ENCODE data around the gene GADD45A.

GADD45A gene

GRCh38 chr1:67685067-67685557 is at the start of gene GADD45A:
Gene GADD45A (plus strand): TSS chr1:67685201. CDS start chr1:67685495, 294 bp downstream.
- TF ChIP-seq NFIC (IDR thresholded peaks at IDR 0.05) (no peak), MAX (IDR thresholded peaks at IDR 0.05) (peak; percentile 56), ZBTB7A (IDR thresholded peaks at IDR 0.05; ENCODE audit: low read depth) (no peak), CREB1 (IDR thresholded peaks at IDR 0.05; ENCODE audit: low read depth) (no peak), TCF12 (IDR thresholded peaks at IDR 0.05; ENCODE audit: low read depth) (peak; percentile 50; the same call in 1 of the 2 replicates), TAF1 (IDR thresholded peaks at IDR 0.05; ENCODE audit: low read depth) (peak; percentile 96), RAD21 (IDR thresholded peaks at IDR 0.05; ENCODE audit: low read depth) (peak; percentile 8; the same call in 1 of the 2 replicates), YY1 (IDR thresholded peaks at IDR 0.05; ENCODE audit: low read depth) (no peak), FOXM1 (IDR thresholded peaks at IDR 0.05; ENCODE audit: borderline replicate concordance, low read depth) (no peak), TEAD4 (IDR thresholded peaks at IDR 0.05) (0 out of 2 replicates have a peak, but pooled peaks have one; percentile 5), REST (IDR thresholded peaks at IDR 0.05; ENCODE audit: low read depth) (no peak), CEBPB (IDR thresholded peaks at IDR 0.05) (no peak), EP300 (IDR thresholded peaks at IDR 0.05; ENCODE audit: borderline replicate concordance) (no peak; the same call in 1 of the 2 replicates), EGR1 (IDR thresholded peaks at IDR 0.05) (0 out of 2 replicates have a peak, but pooled peaks have one; percentile 15), USF1 (IDR thresholded peaks at IDR 0.05) (peak; percentile 4; the same call in 1 of the 2 replicates)

- no peak for TF ChIP-seq FOXM1 (IDR thresholded peaks at IDR 0.05; ENCODE audit: borderline replicate concordance, low read depth)
- no peak for TF ChIP-seq RAD21 (IDR thresholded peaks at IDR 0.05; ENCODE audit: low read depth)
- TF ChIP-seq CREB1 (IDR thresholded peaks at IDR 0.05; ENCODE audit: low read depth), result no peak
- no peak for TF ChIP-seq CEBPB (IDR thresholded peaks at IDR 0.05)
- no peak for TF ChIP-seq EGR1 (IDR thresholded peaks at IDR 0.05)
- no peak for TF ChIP-seq REST (IDR thresholded peaks at IDR 0.05; ENCODE audit: low read depth)
Observed at GRCh38 chr1:67636146-67636545, 48.9 kb upstream of the GADD45A start.

- no peak for TF ChIP-seq EP300 (IDR thresholded peaks at IDR 0.05; ENCODE audit: borderline replicate concordance)
- no peak for TF ChIP-seq NFIC (IDR thresholded peaks at IDR 0.05)
- TF ChIP-seq EGR1 (IDR thresholded peaks at IDR 0.05), result no peak
Observed at GRCh38 chr1:67639361-67639760, 45.6 kb upstream of the GADD45A start.

GRCh38 chr1:67642629-67643028 is 42.4 kb upstream of the GADD45A start:
- TF ChIP-seq RAD21 (IDR thresholded peaks at IDR 0.05; ENCODE audit: low read depth) (no peak), NFIC (IDR thresholded peaks at IDR 0.05) (no peak), EP300 (IDR thresholded peaks at IDR 0.05; ENCODE audit: borderline replicate concordance) (no peak), USF1 (IDR thresholded peaks at IDR 0.05) (no peak), TEAD4 (IDR thresholded peaks at IDR 0.05) (no peak), MAX (IDR thresholded peaks at IDR 0.05) (no peak), REST (IDR thresholded peaks at IDR 0.05; ENCODE audit: low read depth) (no peak), CEBPB (IDR thresholded peaks at IDR 0.05) (no peak), ZBTB7A (IDR thresholded peaks at IDR 0.05; ENCODE audit: low read depth) (no peak), TAF1 (IDR thresholded peaks at IDR 0.05; ENCODE audit: low read depth) (no peak), EGR1 (IDR thresholded peaks at IDR 0.05) (no peak), YY1 (IDR thresholded peaks at IDR 0.05; ENCODE audit: low read depth) (no peak), FOXM1 (IDR thresholded peaks at IDR 0.05; ENCODE audit: borderline replicate concordance, low read depth) (no peak), CREB1 (IDR thresholded peaks at IDR 0.05; ENCODE audit: low read depth) (no peak), TCF12 (IDR thresholded peaks at IDR 0.05; ENCODE audit: low read depth) (no peak)

Measured in Ishikawa (cell line).